CD4-positive, alpha-beta T cell treated with Interferon gamma for 1 hour (primary cell): ENCODE data around the gene LCOR.

Experiments used
- DNase-seq: peaks from one replicate; pipeline ENCODE4 v3.0.0-alpha.2; 2020

The LCOR gene

DNA sequence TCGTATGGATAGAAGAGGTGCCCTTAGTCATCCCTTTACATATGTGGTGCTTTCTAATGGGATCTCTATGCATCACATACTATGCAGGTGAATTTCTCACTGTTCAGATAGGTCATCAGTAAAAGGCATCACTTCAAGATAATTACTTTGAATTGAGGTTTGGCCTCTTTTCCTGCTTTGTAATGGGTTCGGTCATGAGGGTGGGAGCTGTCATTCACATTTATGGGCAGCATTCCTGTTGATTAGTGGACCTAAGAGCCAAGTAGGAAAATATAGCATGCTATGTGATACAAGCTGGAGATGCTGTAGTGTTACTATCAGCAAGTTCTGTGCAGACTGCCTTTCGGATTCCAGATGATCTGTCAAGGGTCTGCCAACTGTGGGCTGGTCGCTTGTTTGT is 156.3 kb downstream of the LCOR start:
- no peak for DNase-seq

- no peak for DNase-seq
Observed at GRCh38 chr10:96991313-96991841, 159.3 kb downstream of the LCOR start.

DNA sequence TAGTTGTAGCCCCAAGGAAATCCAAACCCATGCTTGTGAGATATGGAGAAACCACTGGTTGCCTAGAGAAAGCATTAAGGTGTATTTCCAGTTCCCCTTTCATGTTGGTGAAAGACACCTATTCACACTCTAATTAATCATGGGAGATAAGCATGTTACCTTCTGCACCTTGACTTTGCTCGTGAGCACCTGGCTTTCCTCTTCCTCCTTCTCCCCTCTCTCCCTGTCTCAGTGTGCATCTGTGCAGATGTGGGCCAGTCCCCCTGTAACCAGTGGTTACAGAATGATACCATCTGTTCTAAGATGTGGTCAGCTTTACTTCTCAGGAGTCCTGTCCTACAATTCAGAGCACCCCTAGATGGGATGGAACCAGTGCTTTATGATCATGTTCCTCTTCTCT is 160.6 kb downstream of the LCOR start:
- DNase-seq = no peak

GRCh38 chr10:96995851-96996250 is 163.8 kb downstream of the LCOR start:
- DNase-seq = no peak

- no peak for DNase-seq
Observed at GRCh38 chr10:96996275-96996965, 164.3 kb downstream of the LCOR start.

- DNase-seq = no peak
Observed at GRCh38 chr10:96998329-96998888, 166.3 kb downstream of the LCOR start.

GRCh38 chr10:96999337-96999736 is 167.2 kb downstream of the LCOR start:
- DNase-seq = no peak

GRCh38 chr10:96999987-97000386 is 167.9 kb downstream of the LCOR start:
- no peak for DNase-seq

GRCh38 chr10:97000487-97001182 is 168.5 kb downstream of the LCOR start:
- DNase-seq = no peak

- DNase-seq = no peak
Observed at GRCh38 chr10:97001183-97001991, 169.3 kb downstream of the LCOR start.

DNA sequence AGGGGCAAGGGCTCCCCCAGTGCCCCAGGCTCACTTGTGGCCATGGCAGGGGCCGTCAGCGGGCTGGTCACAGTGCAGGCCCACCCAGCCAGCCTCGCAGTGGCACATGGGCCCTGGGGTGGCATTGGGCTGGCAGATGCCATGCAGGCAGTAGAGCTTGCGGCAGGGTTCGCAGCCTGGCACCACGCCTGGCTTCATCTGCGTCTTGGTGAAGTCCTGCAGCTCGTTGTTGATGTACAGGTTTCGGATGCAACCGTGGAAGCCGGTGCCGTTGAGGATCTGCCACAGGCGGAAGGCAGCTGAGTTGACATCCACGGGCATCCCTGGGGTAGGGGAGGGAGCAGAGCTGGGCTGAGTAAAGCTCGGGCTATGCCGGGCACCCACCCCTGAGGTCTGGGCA is 170.6 kb downstream of the LCOR start:
- DNase-seq = no peak

DNA sequence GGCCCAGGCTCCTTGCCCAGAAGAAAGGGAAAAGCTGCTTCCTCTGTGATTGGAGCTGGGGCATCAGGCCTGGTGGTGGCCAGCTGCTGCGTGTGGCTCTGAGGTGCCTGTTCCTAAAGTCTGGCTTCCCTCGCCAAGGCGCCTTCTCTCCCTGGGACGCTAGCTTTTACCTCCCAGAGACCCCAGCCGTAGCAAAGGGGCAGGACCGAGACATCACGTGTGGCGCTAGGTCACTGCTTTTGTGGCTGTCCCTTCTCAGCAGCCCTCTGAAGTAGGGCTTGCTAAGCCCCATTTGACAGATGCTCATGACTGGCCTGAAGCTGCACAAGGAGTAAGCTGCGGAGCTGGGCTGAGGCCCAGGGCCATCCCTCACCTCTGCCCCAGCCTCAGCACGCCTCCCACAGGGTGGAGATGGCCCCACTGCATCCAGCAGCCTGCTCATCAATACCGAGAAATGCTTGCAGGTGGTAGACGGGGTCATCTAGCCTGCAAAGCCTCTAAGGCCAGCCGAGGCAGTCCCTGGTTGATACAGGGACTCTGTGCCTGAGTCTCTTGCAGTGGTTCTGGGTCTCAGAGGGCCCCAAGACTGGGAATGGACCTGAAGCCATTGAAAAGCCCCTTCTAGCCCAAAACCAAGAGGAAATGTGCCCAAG is 171.2 kb downstream of the LCOR start:
- DNase-seq = no peak

DNA sequence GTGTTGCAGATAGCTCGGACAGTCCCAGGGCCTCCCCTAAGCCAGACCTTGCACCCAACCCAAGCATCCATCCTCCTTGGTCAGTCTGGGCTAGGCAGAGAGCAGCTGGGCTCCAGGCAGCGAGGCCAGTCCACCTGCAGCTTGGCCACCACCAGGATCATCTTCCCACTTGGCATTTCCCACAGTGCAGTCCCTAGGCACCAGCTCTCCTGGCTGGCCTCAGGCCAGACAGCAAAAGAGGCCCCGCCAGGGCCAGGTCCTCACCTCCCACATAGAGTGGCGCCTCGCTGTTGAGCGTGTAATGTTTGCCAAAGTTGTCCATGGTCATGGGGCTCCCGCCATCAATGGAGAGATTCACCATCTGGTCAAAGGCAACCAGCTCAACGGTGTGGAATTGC is 171.7 kb downstream of the LCOR start:
- DNase-seq = no peak

GRCh38 chr10:97004591-97004990 is 172.5 kb downstream of the LCOR start:
- DNase-seq = no peak

DNA sequence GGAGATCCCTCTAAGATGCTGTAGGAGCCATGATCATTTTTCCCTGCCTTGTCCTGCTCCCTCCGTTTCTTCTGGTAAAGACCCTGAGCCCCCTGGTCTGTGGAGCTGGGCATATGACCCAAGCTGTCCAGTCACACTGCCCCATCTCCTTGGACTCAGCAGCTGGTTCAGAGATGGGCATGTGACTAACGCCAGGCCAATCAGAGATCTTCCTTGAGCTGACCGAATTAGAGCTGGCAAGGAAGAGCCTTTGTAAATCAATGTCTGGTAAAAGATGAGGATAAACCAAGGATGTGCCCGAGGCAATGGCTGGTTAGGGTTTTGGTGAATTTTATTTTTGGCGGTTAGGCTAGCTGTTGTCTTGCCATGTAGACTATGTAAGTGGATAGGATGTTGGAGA is 173.3 kb downstream of the LCOR start:
- no peak for DNase-seq

GRCh38 chr10:97006364-97006763 is 174.3 kb downstream of the LCOR start:
- DNase-seq = no peak

DNA sequence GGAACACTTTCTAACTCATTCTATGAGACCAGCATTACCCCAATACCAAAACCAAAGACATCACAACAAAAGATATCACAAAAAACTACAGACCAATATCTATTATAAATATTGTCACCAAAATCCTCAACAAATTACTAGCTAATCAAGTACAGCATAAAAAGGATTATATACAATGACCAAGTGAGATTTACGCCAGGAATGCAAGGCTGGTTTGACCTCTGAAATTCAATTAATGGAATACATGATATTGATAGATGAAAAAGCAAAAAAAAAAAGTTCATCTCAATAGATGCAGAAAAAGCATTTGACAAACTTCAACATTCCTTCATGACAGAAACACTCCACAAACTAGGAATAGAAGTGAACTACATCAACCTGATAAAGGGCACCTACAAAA is 175.3 kb downstream of the LCOR start:
- DNase-seq = no peak

- DNase-seq = no peak
Observed at GRCh38 chr10:97010695-97011206, 178.7 kb downstream of the LCOR start.

DNA sequence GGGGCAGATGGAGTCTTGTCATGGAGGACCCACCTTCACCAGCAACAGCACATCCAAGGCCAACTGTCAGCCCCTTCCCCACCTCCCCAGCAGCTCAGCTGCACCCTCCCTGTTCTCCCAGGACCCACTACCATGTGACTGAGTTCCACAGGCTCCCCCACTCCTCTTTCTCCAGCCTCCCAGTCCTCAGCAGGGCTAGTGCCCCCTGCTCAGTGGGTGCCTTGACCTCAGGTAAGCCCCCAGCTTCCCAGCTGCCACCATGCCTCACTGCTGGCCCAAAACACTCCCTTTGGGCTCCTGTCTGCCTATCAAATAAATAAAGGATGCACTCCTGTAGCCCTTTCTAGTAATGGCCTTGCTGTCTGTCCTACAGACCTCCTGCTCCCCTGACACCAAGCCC is 179.3 kb downstream of the LCOR start:
- no peak for DNase-seq

GRCh38 chr10:97012470-97012869 is 180.4 kb downstream of the LCOR start:
- DNase-seq = no peak

- no peak for DNase-seq
Observed at GRCh38 chr10:97013568-97013967, 181.5 kb downstream of the LCOR start.

GRCh38 chr10:97013983-97014382 is 181.9 kb downstream of the LCOR start:
- no peak for DNase-seq

- no peak for DNase-seq
Observed at GRCh38 chr10:97015240-97015639, 183.1 kb downstream of the LCOR start.
